ENCODE data around the gene TMEM74B.

Gene TMEM74B

GRCh38 chr20:1173698-1174097, 11.1 kb downstream of the TMEM74B start:
- no peak for TF ChIP-seq POLR2AphosphoS5 (IDR thresholded peaks at IDR 0.05; ENCODE audit: low read depth, low read length)
- TF ChIP-seq POLR2A (IDR thresholded peaks at IDR 0.05; ENCODE audit: low read depth, low read length), result no peak
- TF ChIP-seq TAF1 (IDR thresholded peaks at IDR 0.05; ENCODE audit: borderline replicate concordance, low read depth, low read length), result no peak
- DNase-seq (ENCODE audit: insufficient read length), result no peak
- no peak for FAIRE-seq

GRCh38 chr20:1171461-1172093, 13.2 kb downstream of the TMEM74B start:
- no peak for DNase-seq (ENCODE audit: insufficient read length)
- no peak for TF ChIP-seq TAF1 (IDR thresholded peaks at IDR 0.05; ENCODE audit: borderline replicate concordance, low read depth, low read length)
- no peak for TF ChIP-seq POLR2A (IDR thresholded peaks at IDR 0.05; ENCODE audit: low read depth, low read length)
- no peak for TF ChIP-seq POLR2AphosphoS5 (IDR thresholded peaks at IDR 0.05; ENCODE audit: low read depth, low read length)
- no peak for FAIRE-seq

GRCh38 chr20:1169224-1169623, 15.6 kb downstream of the TMEM74B start:
- TF ChIP-seq TAF1 (IDR thresholded peaks at IDR 0.05; ENCODE audit: borderline replicate concordance, low read depth, low read length), result no peak
- peak; percentile 43; the same call in 1 of the 2 replicates for TF ChIP-seq POLR2AphosphoS5 (IDR thresholded peaks at IDR 0.05; ENCODE audit: low read depth, low read length)
- TF ChIP-seq POLR2A (IDR thresholded peaks at IDR 0.05; ENCODE audit: low read depth, low read length), result no peak
- no peak for DNase-seq (ENCODE audit: insufficient read length)
- FAIRE-seq, result no peak

- no peak for FAIRE-seq
- TF ChIP-seq TAF1 (IDR thresholded peaks at IDR 0.05; ENCODE audit: borderline replicate concordance, low read depth, low read length) (no peak), POLR2A (IDR thresholded peaks at IDR 0.05; ENCODE audit: low read depth, low read length) (no peak), POLR2AphosphoS5 (IDR thresholded peaks at IDR 0.05; ENCODE audit: low read depth, low read length) (no peak)
Observed at GRCh38 chr20:1166948-1167720, 17.6 kb downstream of the TMEM74B start.

GRCh38 chr20:1165941-1166340, 18.8 kb downstream of the TMEM74B start:
- DNase-seq (ENCODE audit: insufficient read length), result no peak
- no peak for FAIRE-seq
- TF ChIP-seq POLR2AphosphoS5 (IDR thresholded peaks at IDR 0.05; ENCODE audit: low read depth, low read length) (no peak), TAF1 (IDR thresholded peaks at IDR 0.05; ENCODE audit: borderline replicate concordance, low read depth, low read length) (no peak), POLR2A (IDR thresholded peaks at IDR 0.05; ENCODE audit: low read depth, low read length) (no peak)

More at GRCh38 chr20:1166948-1167720, 17.6 kb downstream of the TMEM74B start:
- no peak for DNase-seq (ENCODE audit: insufficient read length)

- no peak for FAIRE-seq
- TF ChIP-seq POLR2A (IDR thresholded peaks at IDR 0.05; ENCODE audit: low read depth, low read length), result no peak
- no peak for TF ChIP-seq TAF1 (IDR thresholded peaks at IDR 0.05; ENCODE audit: borderline replicate concordance, low read depth, low read length)
- TF ChIP-seq POLR2AphosphoS5 (IDR thresholded peaks at IDR 0.05; ENCODE audit: low read depth, low read length), result no peak
- DNase-seq (ENCODE audit: insufficient read length), result no peak
Observed at GRCh38 chr20:1165521-1165920, 19.3 kb downstream of the TMEM74B start.

- TF ChIP-seq TAF1 (IDR thresholded peaks at IDR 0.05; ENCODE audit: borderline replicate concordance, low read depth, low read length), result no peak
- TF ChIP-seq POLR2A (IDR thresholded peaks at IDR 0.05; ENCODE audit: low read depth, low read length), result no peak
- no peak for TF ChIP-seq POLR2AphosphoS5 (IDR thresholded peaks at IDR 0.05; ENCODE audit: low read depth, low read length)
- no peak for DNase-seq (ENCODE audit: insufficient read length)
- no peak for FAIRE-seq
Observed at GRCh38 chr20:1164871-1165270, 19.9 kb downstream of the TMEM74B start.

GRCh38 chr20:1163653-1164052, 21.1 kb downstream of the TMEM74B start:
- FAIRE-seq (no peak), DNase-seq (ENCODE audit: insufficient read length) (no peak)
- TF ChIP-seq POLR2A (IDR thresholded peaks at IDR 0.05; ENCODE audit: low read depth, low read length) (no peak), TAF1 (IDR thresholded peaks at IDR 0.05; ENCODE audit: borderline replicate concordance, low read depth, low read length) (no peak), POLR2AphosphoS5 (IDR thresholded peaks at IDR 0.05; ENCODE audit: low read depth, low read length) (no peak)

GRCh38 chr20:1163105-1163504, 21.7 kb downstream of the TMEM74B start:
- DNase-seq (ENCODE audit: insufficient read length) (no peak), FAIRE-seq (no peak)
- TF ChIP-seq TAF1 (IDR thresholded peaks at IDR 0.05; ENCODE audit: borderline replicate concordance, low read depth, low read length), result no peak
- no peak for TF ChIP-seq POLR2AphosphoS5 (IDR thresholded peaks at IDR 0.05; ENCODE audit: low read depth, low read length)
- TF ChIP-seq POLR2A (IDR thresholded peaks at IDR 0.05; ENCODE audit: low read depth, low read length), result no peak

- TF ChIP-seq POLR2AphosphoS5 (IDR thresholded peaks at IDR 0.05; ENCODE audit: low read depth, low read length) (no peak), TAF1 (IDR thresholded peaks at IDR 0.05; ENCODE audit: borderline replicate concordance, low read depth, low read length) (no peak), POLR2A (IDR thresholded peaks at IDR 0.05; ENCODE audit: low read depth, low read length) (no peak)
- FAIRE-seq (no peak), DNase-seq (ENCODE audit: insufficient read length) (no peak)
Observed at GRCh38 chr20:1160991-1161390, 23.8 kb downstream of the TMEM74B start.

- no peak for FAIRE-seq
- TF ChIP-seq POLR2AphosphoS5 (IDR thresholded peaks at IDR 0.05; ENCODE audit: low read depth, low read length) (no peak), TAF1 (IDR thresholded peaks at IDR 0.05; ENCODE audit: borderline replicate concordance, low read depth, low read length) (no peak), POLR2A (IDR thresholded peaks at IDR 0.05; ENCODE audit: low read depth, low read length) (no peak)
- no peak for DNase-seq (ENCODE audit: insufficient read length)
Observed at GRCh38 chr20:1160496-1160895, 24.3 kb downstream of the TMEM74B start.

- TF ChIP-seq TAF1 (IDR thresholded peaks at IDR 0.05; ENCODE audit: borderline replicate concordance, low read depth, low read length), result no peak
- no peak for TF ChIP-seq POLR2A (IDR thresholded peaks at IDR 0.05; ENCODE audit: low read depth, low read length)
- TF ChIP-seq POLR2AphosphoS5 (IDR thresholded peaks at IDR 0.05; ENCODE audit: low read depth, low read length), result no peak
- DNase-seq (ENCODE audit: insufficient read length), result no peak
- no peak for FAIRE-seq
Observed at GRCh38 chr20:1155342-1155741, 29.4 kb downstream of the TMEM74B start.

Data from GM12892 (cell line).